Suprapubic skin (tissue), 4 donors: ENCODE results near the gene CXCR6. TPM values are rescaled to one million over a fixed set of nuclear protein-coding genes. Genes with fewer than 3 reads are reported as not detected.

Experiments
- DNase-seq, 2 donors: peaks; one replicate each; pipeline ENCODE4 v3.0.0-alpha.2; 2019; ENCODE audit warnings: low spot score in 2 of 2
- H3K27ac ChIP-seq: fragments of 200-600 bp; sonication (generic); one replicate; pipeline ENCODE4 v1.5.1; 2019
- H3K27me3 ChIP-seq: fragments of 200-600 bp; sonication (generic); one replicate; pipeline ENCODE4 v1.5.1; 2019
- H3K36me3 ChIP-seq: fragments of 200-600 bp; sonication (generic); one replicate; pipeline ENCODE4 v1.5.1; 2019
- H3K4me1 ChIP-seq: fragments of 200-600 bp; sonication (generic); one replicate; pipeline ENCODE4 v1.5.1; 2019
- H3K4me3 ChIP-seq: fragments of 200-600 bp; sonication (generic); one replicate; pipeline ENCODE4 v1.5.1; 2019; ENCODE audit warnings: mild to moderate bottlenecking
- H3K9me3 ChIP-seq: fragments of 200-600 bp; sonication (generic); one replicate; pipeline ENCODE4 v1.5.1; 2019
- EP300 ChIP-seq: sonication (generic); formaldehyde crosslinking; IDR thresholded peaks from one replicate; pipeline ENCODE4 v1.6.1; 2017; ENCODE audit warnings: antibody characterized with exemption
- POLR2A ChIP-seq, 2 donors: fragments of 450-650 bp; IDR thresholded peaks; one replicate each; pipeline ENCODE4 v1.6.1; 2017; ENCODE audit warnings: antibody characterized with exemption in 2 of 2, mild to moderate bottlenecking in 2 of 2, moderate library complexity in 2 of 2
- POLR2AphosphoS5 ChIP-seq, 3 donors: sonication (generic); formaldehyde crosslinking; IDR thresholded peaks; one replicate each; pipeline ENCODE4 v1.6.1; 2017; ENCODE audit warnings: antibody characterized with exemption in 3 of 3
- WGBS: methylation state at CpG from one replicate; pipeline ENCODE4 v1.1.5; 2018; 5-methylcytosine and 5-hydroxymethylcytosine counted together
- total RNA-seq, 4 donors: library from RNA; depleted of rRNA; stranded (reverse); fragments of >200 nt; gene quantifications; one replicate each; pipeline ENCODE4 v1.1.0, GENCODE V29; 2016
- TF ChIP-seq, protein P1 (sequence below), 2 donors: fragments of 200-600 bp in 1 of 2; fragments of 450-650 bp in 1 of 2; sonication (generic) in 1 of 2; IDR thresholded peaks; one replicate each; pipeline ENCODE4 v1.5.1; 2016 to 2019; ENCODE audit warnings: antibody characterized with exemption in 2 of 2, mild to moderate bottlenecking in 1 of 2, moderate library complexity in 1 of 2

The CXCR6 gene
- under 1 TPM in 2 of 4 donors, not detected in 2; 0.23 to 0.59 TPM for total RNA-seq

DNA sequence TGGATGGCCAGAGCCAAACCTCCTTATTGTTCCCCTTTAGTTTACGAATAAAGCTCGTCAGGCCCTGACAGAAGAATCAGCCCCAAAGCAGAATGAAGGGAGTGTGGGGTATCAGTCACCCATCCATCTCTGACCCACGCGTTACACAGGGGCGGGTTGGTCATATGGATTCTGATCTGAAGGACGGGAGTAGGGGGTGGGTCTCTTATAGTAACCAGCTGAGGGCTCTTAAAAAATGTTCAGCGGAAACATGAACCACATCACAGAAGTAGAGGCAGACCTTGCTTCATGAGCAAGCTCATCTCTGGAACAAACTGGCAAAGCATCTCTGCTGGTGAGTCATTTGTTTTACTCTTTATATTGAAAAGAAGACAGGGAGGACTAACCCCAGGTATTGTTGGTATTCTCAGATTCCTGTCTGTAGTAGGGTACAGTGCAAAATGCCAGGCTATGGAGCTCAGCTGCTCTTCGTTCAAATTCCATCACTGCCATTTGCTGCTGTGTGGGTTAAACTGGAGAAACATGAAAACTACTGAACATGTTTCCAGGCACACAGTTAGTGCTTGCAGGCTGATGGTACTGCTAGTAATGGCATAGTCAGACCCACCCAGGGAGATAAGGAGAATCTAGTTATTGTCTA, at the start of gene CXCR6:
CXCR6 (plus strand) TSS at position 258 of the 640 bp plus-strand sequence. CDS start 3,018 bp downstream, outside the sequence.
- Histone ChIP-seq H3K4me3 (no peak within 1 kb of the TSS), H3K4me1 (peaks cover 5% of the 10 kb centered on the region), H3K9me3 (no peaks in the 10 kb centered on the region), H3K27me3 (no peaks in the 10 kb centered on the region), H3K36me3 (peaks cover 38% of the 10 kb centered on the region), H3K27ac (no peak within 1 kb of the TSS)
- WGBS = 85% methylated on average over 8 of the region's 8 CpGs
- no peak for DNase-seq
- TF ChIP-seq EP300 (no peak), POLR2AphosphoS5 (IDR thresholded peaks at IDR 0.05) (no peak), POLR2A (IDR thresholded peaks at IDR 0.05) (no peak)
- TF ChIP-seq, protein P1, sequence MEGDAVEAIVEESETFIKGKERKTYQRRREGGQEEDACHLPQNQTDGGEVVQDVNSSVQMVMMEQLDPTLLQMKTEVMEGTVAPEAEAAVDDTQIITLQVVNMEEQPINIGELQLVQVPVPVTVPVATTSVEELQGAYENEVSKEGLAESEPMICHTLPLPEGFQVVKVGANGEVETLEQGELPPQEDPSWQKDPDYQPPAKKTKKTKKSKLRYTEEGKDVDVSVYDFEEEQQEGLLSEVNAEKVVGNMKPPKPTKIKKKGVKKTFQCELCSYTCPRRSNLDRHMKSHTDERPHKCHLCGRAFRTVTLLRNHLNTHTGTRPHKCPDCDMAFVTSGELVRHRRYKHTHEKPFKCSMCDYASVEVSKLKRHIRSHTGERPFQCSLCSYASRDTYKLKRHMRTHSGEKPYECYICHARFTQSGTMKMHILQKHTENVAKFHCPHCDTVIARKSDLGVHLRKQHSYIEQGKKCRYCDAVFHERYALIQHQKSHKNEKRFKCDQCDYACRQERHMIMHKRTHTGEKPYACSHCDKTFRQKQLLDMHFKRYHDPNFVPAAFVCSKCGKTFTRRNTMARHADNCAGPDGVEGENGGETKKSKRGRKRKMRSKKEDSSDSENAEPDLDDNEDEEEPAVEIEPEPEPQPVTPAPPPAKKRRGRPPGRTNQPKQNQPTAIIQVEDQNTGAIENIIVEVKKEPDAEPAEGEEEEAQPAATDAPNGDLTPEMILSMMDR (IDR thresholded peaks at IDR 0.05) = no peak

DNA sequence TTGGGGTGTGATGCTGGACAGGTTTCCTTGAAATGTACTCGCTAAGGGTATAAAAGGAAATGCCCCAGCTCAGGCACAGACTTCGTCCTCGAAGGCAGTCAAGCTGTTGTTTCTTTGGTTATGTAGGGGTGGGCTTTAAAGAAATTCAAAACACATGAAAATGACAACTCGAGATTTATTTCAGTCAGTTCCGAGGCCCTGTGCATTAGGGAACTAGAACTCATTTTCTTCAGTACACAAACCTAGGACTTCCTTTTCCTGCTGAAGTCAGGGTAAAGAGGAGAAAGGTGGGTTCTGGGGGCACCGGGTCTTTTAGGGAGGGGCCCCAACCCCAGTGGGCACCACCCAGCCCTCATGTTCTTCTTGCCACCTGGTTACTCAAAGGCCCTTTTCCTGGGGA, 49.2 kb upstream of the CXCR6 start:
- Histone ChIP-seq H3K27ac (no peak overlapping the region), H3K9me3 (no peaks in the 10 kb centered on the region), H3K36me3 (no peaks in the 10 kb centered on the region), H3K27me3 (no peaks in the 10 kb centered on the region), H3K4me1 (peaks cover 8% of the 10 kb centered on the region), H3K4me3 (no peak overlapping the region)
- TF ChIP-seq EP300 (no peak), POLR2A (IDR thresholded peaks at IDR 0.05) (no peak)
- WGBS = 73% methylated on average over 6 of the region's 6 CpGs
- no peak for DNase-seq

DNA sequence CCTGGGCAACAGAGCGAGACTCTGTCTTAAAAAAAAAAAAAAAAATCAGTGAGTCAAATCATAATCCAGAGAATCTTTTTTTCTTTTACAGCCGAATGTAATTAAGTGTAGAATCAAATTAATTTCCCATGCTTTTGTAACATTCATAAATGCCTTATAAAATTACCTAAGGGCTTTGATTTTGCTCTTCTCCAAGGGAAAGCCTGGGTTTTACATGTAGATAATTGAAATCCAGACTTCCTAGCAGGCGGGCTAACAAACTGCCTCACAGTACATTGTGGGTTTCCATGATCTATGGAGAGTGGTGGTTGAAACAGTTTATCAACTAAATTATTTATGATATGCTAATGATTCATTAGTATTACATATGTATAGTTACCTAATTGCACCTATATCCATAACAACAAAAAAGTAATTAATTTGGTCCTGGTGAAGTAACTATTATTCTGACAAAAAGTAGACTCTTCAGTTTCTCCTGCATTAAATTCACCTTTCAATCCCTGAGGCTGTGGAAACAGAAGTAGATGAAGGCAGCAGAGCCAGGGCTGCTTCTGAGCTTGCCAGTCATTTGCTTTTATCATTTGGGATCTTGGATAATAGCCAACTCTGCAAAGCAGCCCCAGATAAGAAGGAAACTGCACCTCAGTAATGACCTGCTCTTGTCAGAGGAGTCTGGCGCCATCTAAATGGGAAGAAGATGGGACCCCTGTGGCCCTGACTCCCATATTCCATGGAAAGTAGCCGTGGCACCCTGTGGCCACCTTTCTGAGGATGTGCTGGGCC, 47.4 kb upstream of the CXCR6 start:
- no peaks in the 10 kb centered on the region for H3K27me3 ChIP-seq
- H3K9me3 ChIP-seq = no peaks in the 10 kb centered on the region
- 74% methylated on average over 5 of the region's 5 CpGs for whole genome bisulfite sequencing
- no peak for DNase-seq
- no peak overlapping the region for H3K4me3 ChIP-seq
- TF ChIP-seq, protein P1 (IDR thresholded peaks at IDR 0.05) = no peak
- TF ChIP-seq POLR2AphosphoS5 (IDR thresholded peaks at IDR 0.05) = no peak
- no peak for TF ChIP-seq EP300
- TF ChIP-seq POLR2A (IDR thresholded peaks at IDR 0.05) = no peak
- H3K27ac ChIP-seq = no peak overlapping the region
- peaks cover 8% of the 10 kb centered on the region for H3K4me1 ChIP-seq
- H3K36me3 ChIP-seq = no peaks in the 10 kb centered on the region

DNA sequence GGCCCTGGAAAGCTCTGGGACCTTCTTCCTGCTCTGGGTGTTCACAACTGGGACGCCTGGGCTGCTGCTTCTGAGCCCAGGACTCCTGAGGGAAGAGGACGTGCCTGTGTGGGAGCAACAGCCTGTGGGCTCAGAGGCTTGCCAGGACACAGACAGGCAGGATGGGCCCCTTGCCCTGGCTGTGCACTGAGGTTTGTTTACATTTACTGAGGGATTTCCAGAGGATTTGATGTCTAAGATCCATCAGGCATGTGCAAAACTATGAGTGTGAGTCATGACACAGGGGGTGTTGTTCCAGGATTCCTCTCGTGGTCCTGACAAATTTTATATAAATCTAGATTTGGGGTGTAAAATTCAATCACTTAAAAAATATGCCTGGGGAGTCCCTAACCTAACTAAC, 46.3 kb upstream of the CXCR6 start:
- no peak overlapping the region for H3K27ac ChIP-seq
- no peaks in the 10 kb centered on the region for H3K27me3 ChIP-seq
- peaks cover 8% of the 10 kb centered on the region for H3K4me1 ChIP-seq
- WGBS = 51% methylated on average over 3 of the region's 3 CpGs
- no peak for TF ChIP-seq EP300
- TF ChIP-seq, protein P1 (IDR thresholded peaks at IDR 0.05) = no peak
- TF ChIP-seq POLR2AphosphoS5 (IDR thresholded peaks at IDR 0.05) = no peak
- no peak for TF ChIP-seq POLR2A (IDR thresholded peaks at IDR 0.05)
- no peak overlapping the region for H3K4me3 ChIP-seq
- DNase-seq = no peak
- H3K9me3 ChIP-seq = no peaks in the 10 kb centered on the region
- no peaks in the 10 kb centered on the region for H3K36me3 ChIP-seq

DNA sequence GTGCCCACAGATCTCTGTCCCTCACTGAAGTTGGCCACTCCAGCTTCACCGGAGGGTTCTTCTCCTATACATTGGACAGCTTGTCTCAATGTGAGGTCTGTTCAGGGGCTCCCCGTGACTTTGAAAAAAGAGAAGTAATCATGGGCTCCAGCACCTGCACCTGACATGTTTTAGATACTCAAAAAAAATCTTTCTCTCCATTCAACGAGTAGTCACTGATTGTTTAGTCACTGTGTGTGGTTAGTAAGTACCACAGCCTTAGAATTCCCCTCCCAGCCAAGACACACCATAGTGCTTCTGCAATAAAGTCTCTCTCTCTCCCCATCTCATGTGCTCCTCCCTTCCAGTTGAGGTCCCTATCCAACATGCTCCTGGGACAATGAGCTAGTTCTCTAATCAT, 38.3 kb upstream of the CXCR6 start:
- TF ChIP-seq EP300 (no peak), POLR2A (IDR thresholded peaks at IDR 0.05) (no peak), POLR2AphosphoS5 (IDR thresholded peaks at IDR 0.05) (no peak)
- TF ChIP-seq, protein P1 (IDR thresholded peaks at IDR 0.05) = no peak
- Histone ChIP-seq H3K27me3 (no peaks in the 10 kb centered on the region), H3K4me3 (no peak overlapping the region), H3K9me3 (no peaks in the 10 kb centered on the region), H3K4me1 (no peaks in the 10 kb centered on the region), H3K36me3 (no peaks in the 10 kb centered on the region), H3K27ac (no peak overlapping the region)
- 84% methylated on average over 3 of the region's 3 CpGs for WGBS
- no peak for DNase-seq
